Hepatocyte (in vitro differentiated cells): ENCODE data around the gene CDRT15.

Experiments used
- CTCF ChIP-seq: fragments of 200-600 bp; sonication (generic); IDR thresholded peaks from 2 replicates; pipeline ENCODE4 v1.5.1; 2016; ENCODE audit warnings: antibody characterized with exemption, mild to moderate bottlenecking; ENCODE audit not compliant: poor library complexity
- EZH2 ChIP-seq: fragments of 200-600 bp; sonication (generic); IDR thresholded peaks from 2 replicates; pipeline ENCODE4 v1.6.1; 2016; ENCODE audit warnings: antibody characterized with exemption, mild to moderate bottlenecking, borderline replicate concordance

DNA sequence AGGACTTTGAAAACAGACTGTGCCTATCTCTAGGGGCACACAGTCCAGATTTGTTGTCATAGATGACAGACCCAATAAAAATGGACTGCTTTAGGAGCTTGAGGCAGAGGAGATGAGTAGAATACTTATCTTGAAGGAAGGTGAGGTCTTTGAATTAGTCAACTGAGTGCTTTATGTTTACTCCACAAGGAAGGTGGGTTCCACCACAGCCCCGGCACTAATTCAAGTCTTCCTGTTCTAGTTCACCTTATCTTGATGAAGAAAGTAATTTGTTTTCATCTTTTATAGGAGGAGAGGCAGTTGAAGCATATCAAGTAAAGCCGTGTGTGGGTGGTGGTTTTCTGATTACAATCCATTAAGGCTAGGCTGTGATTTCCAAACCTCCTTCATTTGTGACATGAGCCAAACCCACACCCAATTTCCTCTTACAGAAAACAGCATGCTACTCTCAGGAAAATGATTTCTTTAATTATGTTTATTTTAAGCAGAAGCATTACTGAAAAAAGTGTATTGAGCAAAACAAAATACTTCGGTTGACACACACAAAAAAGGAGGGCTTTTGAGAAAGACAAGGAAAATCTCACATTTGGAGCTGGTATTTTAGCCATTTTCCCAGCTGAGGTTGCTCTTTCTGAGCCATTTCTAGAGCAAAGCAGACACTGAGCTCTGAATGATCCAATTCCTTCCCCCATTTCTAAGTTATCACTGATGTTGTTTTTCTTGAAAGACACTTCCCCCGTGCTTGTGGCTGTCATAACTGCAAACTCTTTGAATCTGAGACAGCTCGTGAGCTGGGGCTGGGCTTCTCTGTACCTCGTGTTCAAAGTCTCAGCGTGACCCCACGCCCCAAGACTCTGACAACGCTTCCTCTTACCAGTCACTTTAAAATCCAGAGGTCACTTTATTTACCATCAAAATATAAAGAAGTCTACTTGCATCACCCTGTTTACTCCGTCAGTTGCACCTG lies 35.4 kb downstream of the CDRT15 start:
- no peak for TF ChIP-seq CTCF
- TF ChIP-seq EZH2: no peak
